Measurements from ENCODE around the gene MGLL. TPM values are rescaled to one million over a fixed set of nuclear protein-coding genes. Genes with fewer than 3 reads are reported as not detected.

MGLL gene
- total and polyA plus RNA-seq, 4 experiments from 2014 or later, result 0.77 to 4.8 (median 2.3) TPM

DNA sequence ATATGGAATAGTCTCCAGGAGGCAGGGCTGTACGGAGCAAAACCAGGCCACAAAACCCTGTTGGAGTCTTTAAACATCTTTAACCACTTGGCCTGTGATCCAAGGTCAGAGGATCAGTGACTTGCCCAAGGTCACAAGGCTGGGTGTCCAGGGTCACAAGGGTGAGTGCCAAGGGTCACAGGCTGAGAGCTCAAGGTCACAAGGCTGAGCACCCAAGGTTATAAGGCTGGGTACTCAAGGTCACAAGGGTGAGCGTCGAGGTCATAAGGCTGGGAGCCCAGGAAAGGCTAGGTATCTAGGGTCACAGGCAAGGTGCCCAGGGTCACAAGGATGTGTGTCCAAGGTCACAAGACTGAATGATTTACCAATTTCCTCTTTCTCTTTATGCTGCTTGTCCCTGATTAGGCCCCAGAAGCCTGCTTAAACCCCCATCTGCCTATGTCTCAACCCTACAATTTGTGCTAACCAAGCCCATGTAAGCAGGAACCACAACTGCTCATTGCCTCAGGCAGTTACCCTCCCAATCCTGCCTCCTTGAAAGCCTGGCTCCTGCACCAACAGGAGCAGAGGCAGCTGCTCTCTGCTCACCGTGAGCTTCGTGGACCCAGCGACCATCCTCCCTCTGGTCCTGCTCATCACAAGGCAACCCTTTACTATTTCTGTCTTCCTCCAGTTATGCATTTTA lies 51.5 kb downstream of the MGLL start:
- Histone ChIP-seq H3K27ac (ENCODE audit: low read depth, low read length) (no peak overlapping the region), H3K27me3 (ENCODE audit: insufficient read depth, low read length) (no peaks in the 10 kb centered on the region), H3K9me3 (ENCODE audit: control insufficient read depth in 1 of 2, low read length in 2 of 2) (no peaks in the 10 kb centered on the region), H3K4me3 (ENCODE audit: low read length in 2 of 2) (no peak overlapping the region), H3K4me1 (ENCODE audit: insufficient read depth, low read length) (no peaks in the 10 kb centered on the region), H3K36me3 (ENCODE audit: insufficient read depth, low read length) (no peaks in the 10 kb centered on the region)
- Mint-ChIP-seq H3K9me3 (peaks cover 0 to 20% (median 16%) of the 10 kb centered on the region in 8 donors), H3K4me3 (no peak overlapping the region), H3K4me1 (peaks cover 0 to 2% (median 0%) of the 10 kb centered on the region in 4 donors), H3K36me3 (peaks cover 0 to 8% of the 10 kb centered on the region in 2 donors), H3K27ac (no peak overlapping the region), H3K27me3 (peaks cover 11 to 12% of the 10 kb centered on the region in 2 donors)
- ChIA-PET POLR2A (ENCODE audit: partially characterized antibody) (no interaction called here), CTCF (ENCODE audit: partially characterized antibody) (no interaction called here)
- intact Hi-C loops (cut with micrococcal nuclease), result no loop called here
- DNase-seq, result no peak

DNA sequence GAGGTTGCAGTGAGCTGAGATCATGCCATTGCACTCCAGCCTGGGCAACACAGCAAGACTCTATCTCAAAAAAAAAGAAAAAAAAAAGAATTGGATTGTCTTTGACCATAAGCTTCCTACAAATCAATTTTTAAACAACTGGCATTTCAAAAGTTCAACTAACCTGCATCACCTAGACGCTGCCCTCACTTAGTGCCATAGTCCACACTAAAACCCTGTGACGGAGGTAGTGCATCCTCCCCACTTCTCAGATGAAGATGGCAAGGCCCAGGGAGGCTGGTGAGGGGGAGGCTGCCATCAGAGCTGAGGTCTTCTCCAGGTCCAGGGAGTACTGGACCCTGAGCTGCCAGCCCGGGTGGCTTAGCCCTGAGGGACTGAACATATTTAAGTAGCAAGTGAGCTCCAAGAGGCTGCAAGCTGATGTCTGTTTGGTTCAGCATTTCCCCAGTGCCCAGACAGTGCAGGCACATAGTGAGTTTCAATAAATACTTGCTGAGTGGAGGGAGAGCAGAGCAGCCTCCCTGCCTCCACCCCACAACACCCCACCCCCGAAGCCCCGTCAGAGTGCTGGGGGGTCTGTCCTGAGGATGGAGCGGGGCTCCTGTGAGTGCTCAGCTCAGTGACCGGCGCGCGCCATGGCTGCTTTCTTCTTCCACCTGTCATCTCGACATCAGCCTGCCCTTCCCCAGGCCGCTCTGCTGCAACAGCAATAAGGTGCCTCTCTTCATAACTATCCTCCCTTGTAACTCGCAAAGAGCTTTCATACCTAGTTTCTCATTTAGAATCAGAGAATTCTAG lies 52.8 kb downstream of the MGLL start:
- no peak overlapping the region for H3K27ac ChIP-seq (ENCODE audit: low read depth, low read length)
- ChIA-PET POLR2A (ENCODE audit: partially characterized antibody) (no interaction called here), CTCF (ENCODE audit: partially characterized antibody) (no interaction called here)
- Mint-ChIP-seq H3K4me1 (no peaks in the 10 kb centered on the region), H3K36me3 (peaks cover 0 to 8% of the 10 kb centered on the region in 2 donors), H3K27me3 (peaks cover 11 to 18% of the 10 kb centered on the region in 2 donors), H3K27ac (no peak overlapping the region), H3K4me3 (no peak overlapping the region), H3K9me3 (peaks cover 0 to 20% (median 16%) of the 10 kb centered on the region in 8 donors)
- intact Hi-C loops (cut with micrococcal nuclease), result no loop called here
- no peak overlapping the region for H3K4me3 ChIP-seq (ENCODE audit: low read length in 2 of 2)
- no peaks in the 10 kb centered on the region for H3K4me1 ChIP-seq (ENCODE audit: insufficient read depth, low read length)
- no peaks in the 10 kb centered on the region for H3K27me3 ChIP-seq (ENCODE audit: insufficient read depth, low read length)
- H3K9me3 ChIP-seq (ENCODE audit: control insufficient read depth in 1 of 2, low read length in 2 of 2), result no peaks in the 10 kb centered on the region
- DNase-seq, result no peak
- H3K36me3 ChIP-seq (ENCODE audit: insufficient read depth, low read length), result no peaks in the 10 kb centered on the region

DNA sequence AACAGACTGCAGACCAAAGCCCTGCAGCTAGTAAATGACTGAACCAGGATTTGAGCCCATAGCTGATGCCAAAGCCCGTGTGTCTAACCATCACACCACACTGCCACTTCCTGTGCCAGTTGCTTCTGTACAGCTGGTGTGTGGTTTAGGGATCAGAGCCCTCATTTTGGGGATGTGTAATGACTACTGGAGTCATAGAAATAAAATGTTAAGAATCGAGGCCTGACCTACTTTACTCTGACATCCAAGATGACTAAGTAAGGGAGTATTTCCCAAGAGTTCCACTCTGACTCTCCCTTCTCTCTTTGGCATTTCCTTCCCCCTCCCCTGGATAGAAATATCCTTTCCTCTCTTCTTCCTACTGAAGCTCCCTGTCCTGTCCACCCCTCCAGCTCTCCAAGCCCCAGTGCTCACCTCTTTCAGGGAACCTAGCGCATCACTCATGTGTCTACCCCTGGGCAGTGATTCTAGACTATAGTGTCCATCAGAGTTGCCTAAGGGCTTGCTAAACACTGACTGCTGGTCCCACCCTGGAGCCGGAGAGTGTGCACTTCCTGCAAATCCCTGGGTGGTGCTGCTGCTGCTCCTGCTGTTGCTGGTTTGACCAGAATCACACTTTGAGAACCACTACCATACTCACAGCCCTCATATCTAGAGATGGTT lies 53.8 kb downstream of the MGLL start:
- Histone ChIP-seq H3K27ac (ENCODE audit: low read depth, low read length) (no peak overlapping the region), H3K4me3 (ENCODE audit: low read length in 2 of 2) (no peak overlapping the region), H3K27me3 (ENCODE audit: insufficient read depth, low read length) (no peaks in the 10 kb centered on the region), H3K36me3 (ENCODE audit: insufficient read depth, low read length) (no peaks in the 10 kb centered on the region), H3K4me1 (ENCODE audit: insufficient read depth, low read length) (no peaks in the 10 kb centered on the region), H3K9me3 (ENCODE audit: control insufficient read depth in 1 of 2, low read length in 2 of 2) (no peaks in the 10 kb centered on the region)
- H3K9me3 Mint-ChIP-seq, result peaks cover 0 to 20% (median 16%) of the 10 kb centered on the region in 8 donors
- H3K4me1 Mint-ChIP-seq, result no peaks in the 10 kb centered on the region
- ChIA-PET POLR2A (ENCODE audit: partially characterized antibody) (no interaction called here), CTCF (ENCODE audit: partially characterized antibody) (no interaction called here)
- no peak overlapping the region for H3K4me3 Mint-ChIP-seq
- no peak for DNase-seq
- peaks cover 0 to 8% of the 10 kb centered on the region in 2 donors for H3K36me3 Mint-ChIP-seq
- no peak overlapping the region for H3K27ac Mint-ChIP-seq
- intact Hi-C loops (cut with micrococcal nuclease), result no loop called here
- H3K27me3 Mint-ChIP-seq, result peaks cover 14 to 20% of the 10 kb centered on the region in 2 donors

DNA sequence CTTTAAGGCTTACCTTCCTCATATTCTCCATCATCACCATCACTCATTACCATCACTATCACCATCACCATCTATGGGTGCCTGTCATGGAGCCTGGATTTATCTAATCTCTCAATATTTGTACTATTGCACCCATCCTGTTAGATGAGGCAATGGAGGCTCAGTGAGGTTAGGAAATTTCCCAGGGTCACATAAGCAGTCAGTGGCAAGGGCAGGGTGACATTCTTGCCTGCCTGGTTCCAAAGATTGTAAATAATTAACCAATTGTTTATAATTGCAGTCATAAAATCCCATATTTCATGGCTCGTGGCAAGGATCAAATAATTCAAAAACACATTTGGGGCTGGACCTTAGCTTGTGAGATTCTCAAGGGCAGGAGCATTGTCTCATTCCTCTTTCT lies 55.2 kb downstream of the MGLL start:
- Histone ChIP-seq H3K4me1 (ENCODE audit: insufficient read depth, low read length) (no peaks in the 10 kb centered on the region), H3K9me3 (ENCODE audit: control insufficient read depth in 1 of 2, low read length in 2 of 2) (no peaks in the 10 kb centered on the region), H3K4me3 (ENCODE audit: low read length in 2 of 2) (no peak overlapping the region), H3K27ac (ENCODE audit: low read depth, low read length) (no peak overlapping the region), H3K36me3 (ENCODE audit: insufficient read depth, low read length) (no peaks in the 10 kb centered on the region), H3K27me3 (ENCODE audit: insufficient read depth, low read length) (no peaks in the 10 kb centered on the region)
- Mint-ChIP-seq H3K36me3 (peaks cover 0 to 8% of the 10 kb centered on the region in 2 donors), H3K27me3 (peaks cover 14 to 20% of the 10 kb centered on the region in 2 donors), H3K27ac (no peak overlapping the region), H3K9me3 (peaks cover 0 to 20% (median 16%) of the 10 kb centered on the region in 8 donors), H3K4me3 (no peak overlapping the region), H3K4me1 (no peaks in the 10 kb centered on the region)
- no peak for DNase-seq
- ChIA-PET POLR2A (ENCODE audit: partially characterized antibody) (no interaction called here), CTCF (ENCODE audit: partially characterized antibody) (interaction anchor here (0.6 to 1.0 kb wide), 2 partner anchors 97 to 223 kb away, joined by 3 read pairs; no protein-coding TSS in a partner anchor)
- intact Hi-C loops (cut with micrococcal nuclease), result no loop called here

DNA sequence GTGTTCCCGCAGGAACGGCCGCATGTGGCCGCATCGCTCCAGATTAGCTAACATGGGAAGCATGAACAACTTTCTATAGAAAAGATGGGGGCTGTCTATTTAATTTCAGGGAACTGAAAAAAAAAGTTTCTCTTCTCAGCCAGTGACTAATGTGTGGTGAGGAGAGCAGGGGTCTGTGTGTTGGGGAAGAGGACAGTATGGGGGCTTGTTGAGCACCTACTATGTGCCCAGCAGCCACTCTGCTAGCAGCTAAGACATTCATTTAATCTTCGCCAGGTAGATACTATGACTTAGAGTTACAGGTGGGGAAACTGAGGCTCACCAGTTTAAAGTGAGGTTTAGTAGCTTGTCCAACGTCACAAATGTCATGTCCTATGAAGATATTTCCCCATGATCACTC lies 56.6 kb downstream of the MGLL start:
- no peak for DNase-seq
- H3K4me1 Mint-ChIP-seq, result no peaks in the 10 kb centered on the region
- Histone ChIP-seq H3K27me3 (ENCODE audit: insufficient read depth, low read length) (no peaks in the 10 kb centered on the region), H3K4me1 (ENCODE audit: insufficient read depth, low read length) (no peaks in the 10 kb centered on the region), H3K36me3 (ENCODE audit: insufficient read depth, low read length) (no peaks in the 10 kb centered on the region), H3K4me3 (ENCODE audit: low read length in 2 of 2) (no peak overlapping the region), H3K9me3 (ENCODE audit: control insufficient read depth in 1 of 2, low read length in 2 of 2) (no peaks in the 10 kb centered on the region), H3K27ac (ENCODE audit: low read depth, low read length) (no peak overlapping the region)
- POLR2A ChIA-PET (ENCODE audit: partially characterized antibody), result no interaction called here
- CTCF ChIA-PET (ENCODE audit: partially characterized antibody), result no interaction called here
- H3K4me3 Mint-ChIP-seq, result no peak overlapping the region
- no peak overlapping the region for H3K27ac Mint-ChIP-seq
- intact Hi-C loops (cut with micrococcal nuclease), result no loop called here
- H3K36me3 Mint-ChIP-seq, result peaks cover 0 to 8% of the 10 kb centered on the region in 2 donors
- peaks cover 0 to 20% (median 16%) of the 10 kb centered on the region in 8 donors for H3K9me3 Mint-ChIP-seq
- H3K27me3 Mint-ChIP-seq, result peaks cover 15 to 22% of the 10 kb centered on the region in 2 donors

DNA sequence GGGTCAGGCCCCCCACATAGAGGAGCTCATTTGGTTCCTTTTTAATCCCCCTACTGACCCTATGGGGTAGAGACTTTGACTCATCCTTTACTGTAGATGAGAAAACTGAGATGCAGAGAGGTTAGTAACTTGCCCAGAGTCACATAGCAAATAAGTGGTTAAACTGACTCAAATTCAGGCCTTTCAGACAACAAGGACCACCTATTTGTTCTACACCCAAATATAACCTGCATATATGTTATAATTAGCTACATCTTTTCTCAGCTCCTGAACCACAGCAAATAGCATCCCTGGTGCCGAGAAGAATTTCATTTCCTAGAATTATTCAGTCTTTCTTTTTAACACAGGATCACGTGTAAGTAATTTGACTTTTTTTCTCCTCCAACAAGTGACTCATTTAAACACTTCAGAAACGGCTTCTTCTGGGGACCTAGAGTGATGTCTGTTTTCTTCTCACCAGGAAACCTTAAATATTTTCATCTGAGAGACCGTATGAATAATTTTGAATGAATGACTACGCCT lies 57.4 kb downstream of the MGLL start:
- Mint-ChIP-seq H3K27me3 (peaks cover 14 to 22% of the 10 kb centered on the region in 2 donors), H3K4me3 (no peak overlapping the region), H3K9me3 (peaks cover 0 to 19% (median 15%) of the 10 kb centered on the region in 8 donors), H3K36me3 (peaks cover 0 to 8% of the 10 kb centered on the region in 2 donors), H3K27ac (no peak overlapping the region), H3K4me1 (no peaks in the 10 kb centered on the region)
- H3K4me1 ChIP-seq (ENCODE audit: insufficient read depth, low read length), result no peaks in the 10 kb centered on the region
- ChIA-PET CTCF (ENCODE audit: partially characterized antibody) (no interaction called here), POLR2A (ENCODE audit: partially characterized antibody) (no interaction called here)
- no peaks in the 10 kb centered on the region for H3K9me3 ChIP-seq (ENCODE audit: control insufficient read depth in 1 of 2, low read length in 2 of 2)
- DNase-seq, result no peak
- H3K36me3 ChIP-seq (ENCODE audit: insufficient read depth, low read length), result no peaks in the 10 kb centered on the region
- H3K27me3 ChIP-seq (ENCODE audit: insufficient read depth, low read length), result no peaks in the 10 kb centered on the region
- H3K4me3 ChIP-seq (ENCODE audit: low read length in 2 of 2), result no peak overlapping the region
- no peak overlapping the region for H3K27ac ChIP-seq (ENCODE audit: low read depth, low read length)
- intact Hi-C loops (cut with micrococcal nuclease), result no loop called here

DNA sequence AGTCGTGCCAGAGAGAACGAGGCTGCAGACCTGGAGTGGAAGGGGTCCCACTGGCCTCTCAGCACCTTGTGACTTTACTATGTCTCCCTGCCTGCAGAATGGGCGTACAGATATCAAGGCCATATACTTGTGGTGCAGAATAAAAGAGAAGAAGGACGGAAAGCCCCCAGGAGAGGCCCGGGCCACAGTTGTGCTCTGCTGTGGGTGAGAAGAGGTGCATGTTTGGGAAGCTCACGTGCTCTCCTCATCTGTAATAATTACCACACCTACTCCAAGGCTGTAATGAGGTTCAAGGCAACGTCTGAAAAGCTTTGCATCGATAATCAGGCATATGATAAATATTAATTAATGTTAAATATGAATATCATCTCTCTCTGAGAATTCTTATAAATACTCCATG lies 58.0 kb downstream of the MGLL start:
- CTCF ChIA-PET (ENCODE audit: partially characterized antibody), result no interaction called here
- no peaks in the 10 kb centered on the region for H3K27me3 ChIP-seq (ENCODE audit: insufficient read depth, low read length)

More for the DNA sequence above, 58.0 kb downstream of the MGLL start:
- H3K4me3 Mint-ChIP-seq, result no peak overlapping the region
- no peak overlapping the region for H3K4me3 ChIP-seq (ENCODE audit: low read length in 2 of 2)
- no peaks in the 10 kb centered on the region for H3K9me3 ChIP-seq (ENCODE audit: control insufficient read depth in 1 of 2, low read length in 2 of 2)
- no peaks in the 10 kb centered on the region for H3K36me3 ChIP-seq (ENCODE audit: insufficient read depth, low read length)
- intact Hi-C loops (cut with micrococcal nuclease), result no loop called here
- POLR2A ChIA-PET (ENCODE audit: partially characterized antibody), result no interaction called here
- DNase-seq, result no peak
- H3K27ac ChIP-seq (ENCODE audit: low read depth, low read length), result no peak overlapping the region
- peaks cover 0 to 8% of the 10 kb centered on the region in 2 donors for H3K36me3 Mint-ChIP-seq
- H3K4me1 ChIP-seq (ENCODE audit: insufficient read depth, low read length), result no peaks in the 10 kb centered on the region
- H3K27ac Mint-ChIP-seq, result no peak overlapping the region
- H3K4me1 Mint-ChIP-seq, result no peaks in the 10 kb centered on the region
- H3K27me3 Mint-ChIP-seq, result peaks cover 14 to 20% of the 10 kb centered on the region in 2 donors
- peaks cover 0 to 19% (median 13%) of the 10 kb centered on the region in 8 donors for H3K9me3 Mint-ChIP-seq
